Measurements from ENCODE around the gene GPR162.

Gene GPR162

DNA sequence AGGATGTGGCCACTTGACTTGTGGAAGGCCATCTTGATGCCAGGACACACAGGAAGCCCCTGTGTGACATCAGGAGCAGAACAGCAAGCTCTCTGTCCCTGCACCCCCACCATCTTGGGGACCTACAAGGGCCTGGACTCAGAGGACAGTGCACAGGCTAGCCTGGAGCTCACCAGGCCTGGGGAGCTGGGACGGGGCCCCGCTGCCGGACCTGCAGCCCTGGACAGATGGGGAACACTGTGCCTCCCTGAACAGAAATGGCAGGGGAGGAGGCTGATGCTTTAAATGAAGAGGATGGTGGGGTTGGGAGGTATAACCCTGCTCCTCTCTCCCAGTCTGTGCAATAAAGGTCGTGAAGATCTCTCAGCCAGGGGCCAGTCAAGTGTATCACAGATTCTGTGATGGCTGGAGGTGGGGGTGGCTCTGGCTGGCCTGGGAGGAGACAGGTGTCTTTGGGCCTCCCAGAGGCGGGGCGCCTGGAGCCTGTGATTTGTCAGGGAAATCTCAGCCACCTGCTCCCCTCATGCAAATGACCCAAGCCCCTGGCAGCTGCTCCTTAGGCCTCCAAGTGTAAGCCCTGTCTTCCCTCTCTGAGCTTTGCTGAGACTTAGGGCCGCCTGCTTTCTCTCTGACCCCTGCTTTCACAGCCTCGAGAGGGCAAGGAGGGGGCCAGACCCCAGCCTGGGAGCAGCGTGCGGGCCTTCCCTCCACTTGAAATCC lies 18.0 kb downstream of the GPR162 start:
- TF ChIP-seq TARDBP (IDR thresholded peaks at IDR 0.05) (no peak), SUZ12 (IDR thresholded peaks at IDR 0.05) (no peak), HDGF (IDR thresholded peaks at IDR 0.05; ENCODE audit: borderline replicate concordance) (no peak), FOXK2 (IDR thresholded peaks at IDR 0.05) (no peak), LEF1 (IDR thresholded peaks at IDR 0.05; ENCODE audit: borderline replicate concordance) (no peak), FOXA1 (IDR thresholded peaks at IDR 0.05) (no peak), L3MBTL2 (conservative IDR thresholded peaks at IDR 0.05) (no peak)
- TF ChIP-seq, protein P1, sequence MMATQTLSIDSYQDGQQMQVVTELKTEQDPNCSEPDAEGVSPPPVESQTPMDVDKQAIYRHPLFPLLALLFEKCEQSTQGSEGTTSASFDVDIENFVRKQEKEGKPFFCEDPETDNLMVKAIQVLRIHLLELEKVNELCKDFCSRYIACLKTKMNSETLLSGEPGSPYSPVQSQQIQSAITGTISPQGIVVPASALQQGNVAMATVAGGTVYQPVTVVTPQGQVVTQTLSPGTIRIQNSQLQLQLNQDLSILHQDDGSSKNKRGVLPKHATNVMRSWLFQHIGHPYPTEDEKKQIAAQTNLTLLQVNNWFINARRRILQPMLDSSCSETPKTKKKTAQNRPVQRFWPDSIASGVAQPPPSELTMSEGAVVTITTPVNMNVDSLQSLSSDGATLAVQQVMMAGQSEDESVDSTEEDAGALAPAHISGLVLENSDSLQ (IDR thresholded peaks at IDR 0.05): no peak
- ChIA-PET POLR2A (interaction anchor here (0.9 to 5.0 kb wide), 4 partner anchors 12 to 87 kb away, joined by 4 to 57 read pairs (median 13); partner anchors contain the start of genes CDCA3, MLF2, P3H3 and PTMS), CTCF (interaction anchor here (0.8 to 1.0 kb wide), 2 partner anchors 73 to 86 kb away, joined by 3 read pairs; partner anchors contain the start of gene MLF2)
- no peak for DNase-seq (ENCODE audit: extremely low spot score)

DNA sequence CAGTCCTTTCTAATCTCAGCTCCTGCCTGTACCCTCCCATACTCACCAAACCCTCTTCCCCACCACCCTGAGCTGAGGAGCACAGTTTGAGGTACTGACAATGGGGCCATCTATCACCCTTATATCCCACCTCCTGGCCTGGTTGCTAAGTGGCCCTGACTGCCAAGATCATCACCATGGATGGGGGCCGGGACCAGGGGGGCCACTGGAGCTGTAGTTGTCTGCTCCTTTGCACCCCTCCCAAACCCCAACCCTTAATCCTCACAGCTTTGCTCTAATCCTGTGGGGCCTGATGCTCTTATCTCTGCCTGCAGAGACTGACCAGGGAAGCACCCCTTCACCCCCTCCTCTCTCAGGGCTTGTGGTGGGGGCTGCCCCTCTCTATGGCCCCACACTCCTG lies 18.7 kb downstream of the GPR162 start:
- no peak for TF ChIP-seq LEF1 (IDR thresholded peaks at IDR 0.05; ENCODE audit: borderline replicate concordance)
- no peak for TF ChIP-seq NFRKB (IDR thresholded peaks at IDR 0.05)
- TF ChIP-seq ZNF384 (IDR thresholded peaks at IDR 0.05): no peak
- TF ChIP-seq HDGF (IDR thresholded peaks at IDR 0.05; ENCODE audit: borderline replicate concordance): no peak
- TF ChIP-seq FOXK2 (IDR thresholded peaks at IDR 0.05): no peak
- no peak for TF ChIP-seq SUZ12 (IDR thresholded peaks at IDR 0.05)
- TF ChIP-seq FOXA1 (IDR thresholded peaks at IDR 0.05): no peak
- no peak for TF ChIP-seq ARNT (IDR thresholded peaks at IDR 0.05)
- no peak for TF ChIP-seq TARDBP (IDR thresholded peaks at IDR 0.05)
- no peak for TF ChIP-seq SP1 (IDR thresholded peaks at IDR 0.05)
- no peak for TF ChIP-seq L3MBTL2 (conservative IDR thresholded peaks at IDR 0.05)
- TF ChIP-seq CTBP1 (IDR thresholded peaks at IDR 0.05; ENCODE audit: borderline replicate concordance): no peak
- TF ChIP-seq BHLHE40 (IDR thresholded peaks at IDR 0.05; ENCODE audit: borderline replicate concordance): no peak
- no peak for DNase-seq (ENCODE audit: extremely low spot score)
- CTCF ChIA-PET: no interaction called here
- POLR2A ChIA-PET: interaction anchor here (0.8 to 5.0 kb wide), 5 partner anchors 9 to 87 kb away, joined by 4 to 57 read pairs (median 4); partner anchors contain the start of genes CDCA3, MLF2, P3H3 and PTMS

DNA sequence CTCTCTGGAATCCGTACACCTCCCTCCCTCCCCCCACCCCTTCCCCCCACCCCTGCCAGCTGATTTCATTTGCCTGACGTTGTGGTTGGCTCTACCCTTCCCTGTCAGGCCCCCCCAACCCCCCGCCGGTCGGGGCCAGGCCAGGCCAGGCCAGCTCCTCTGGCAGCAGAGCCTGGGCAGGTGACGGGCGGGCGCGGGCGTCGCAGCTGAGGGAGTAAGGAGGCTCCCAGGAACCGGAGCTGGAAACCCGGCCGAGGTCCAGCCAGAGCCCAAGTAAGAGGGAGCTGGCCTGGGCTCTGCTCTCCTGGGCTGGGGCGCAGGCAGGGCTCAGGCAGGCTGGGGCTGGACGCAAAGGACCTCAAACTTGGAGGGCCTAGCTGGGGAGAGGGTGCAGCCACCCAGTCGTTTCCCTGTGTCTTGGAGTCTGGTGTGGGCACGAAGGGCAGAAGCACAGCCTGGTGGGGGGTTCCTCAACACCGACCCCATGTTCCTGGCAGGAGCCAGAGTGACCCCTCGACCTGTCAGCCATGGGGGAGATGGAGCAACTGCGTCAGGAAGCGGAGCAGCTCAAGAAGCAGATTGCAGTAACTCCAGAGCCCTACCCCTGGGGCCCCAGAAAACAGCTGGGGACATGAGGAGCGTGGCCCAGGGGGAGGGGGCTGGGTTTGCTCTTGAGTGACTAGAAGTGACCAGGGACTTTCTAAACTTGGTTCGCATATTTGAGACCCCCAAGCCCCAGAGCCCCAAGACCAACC lies 19.3 kb downstream of the GPR162 start, which contains the start of gene GNB3:
Gene GNB3, plus strand, starts transcription at position 165 of the 755 bp plus-strand sequence. Its CDS starts 363 bp downstream, at position 528.
- TF ChIP-seq FOXM1 (IDR thresholded peaks at IDR 0.05; ENCODE audit: borderline replicate concordance) (no peak), FOXA1 (IDR thresholded peaks at IDR 0.05) (no peak), SUZ12 (IDR thresholded peaks at IDR 0.05) (no peak), CTBP1 (IDR thresholded peaks at IDR 0.05; ENCODE audit: borderline replicate concordance) (no peak), BHLHE40 (IDR thresholded peaks at IDR 0.05; ENCODE audit: borderline replicate concordance) (no peak), ELF4 (IDR thresholded peaks at IDR 0.05) (no peak), SP1 (IDR thresholded peaks at IDR 0.05) (no peak), TARDBP (IDR thresholded peaks at IDR 0.05) (no peak)
- TF ChIP-seq, protein P1 (IDR thresholded peaks at IDR 0.05): no peak
- no peak for DNase-seq (ENCODE audit: extremely low spot score)
- ChIA-PET POLR2A (interaction anchor here (0.8 to 5.0 kb wide), 6 partner anchors 8 to 88 kb away, joined by 3 to 57 read pairs (median 4); partner anchors contain the start of genes CDCA3, MLF2, P3H3 and PTMS), CTCF (no interaction called here)

DNA sequence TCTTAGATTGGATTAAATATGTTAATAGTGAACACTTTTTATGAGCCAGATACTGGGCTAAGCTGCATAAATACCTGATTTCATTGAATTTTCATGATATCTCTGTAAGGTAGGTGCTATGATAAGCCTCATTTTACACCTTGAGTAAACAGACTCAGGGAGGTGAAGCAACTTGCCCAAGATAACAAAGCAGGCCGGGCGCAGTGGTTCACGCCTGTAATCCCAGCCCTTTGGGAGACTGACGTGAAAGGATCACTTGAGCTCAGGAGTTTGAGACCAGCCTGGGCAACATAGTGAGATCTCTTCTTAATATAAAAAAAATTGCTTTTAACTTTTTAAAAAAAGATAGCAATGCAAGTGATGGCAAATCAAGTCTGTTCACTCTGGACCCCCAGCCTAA lies 20.5 kb downstream of the GPR162 start:
- POLR2A ChIA-PET: interaction anchor here (1.1 to 5.0 kb wide), 6 partner anchors 8 to 288 kb away, joined by 3 to 57 read pairs (median 4); partner anchors contain the start of genes CDCA3, MLF2, P3H3 and USP5
- CTCF ChIA-PET: no interaction called here
- TF ChIP-seq SUZ12 (IDR thresholded peaks at IDR 0.05) (no peak), ZNF384 (IDR thresholded peaks at IDR 0.05) (no peak), FOXK2 (IDR thresholded peaks at IDR 0.05) (no peak), TARDBP (IDR thresholded peaks at IDR 0.05) (no peak), L3MBTL2 (conservative IDR thresholded peaks at IDR 0.05) (no peak)
- TF ChIP-seq, protein P1 (IDR thresholded peaks at IDR 0.05): no peak
- DNase-seq (ENCODE audit: extremely low spot score): no peak

DNA sequence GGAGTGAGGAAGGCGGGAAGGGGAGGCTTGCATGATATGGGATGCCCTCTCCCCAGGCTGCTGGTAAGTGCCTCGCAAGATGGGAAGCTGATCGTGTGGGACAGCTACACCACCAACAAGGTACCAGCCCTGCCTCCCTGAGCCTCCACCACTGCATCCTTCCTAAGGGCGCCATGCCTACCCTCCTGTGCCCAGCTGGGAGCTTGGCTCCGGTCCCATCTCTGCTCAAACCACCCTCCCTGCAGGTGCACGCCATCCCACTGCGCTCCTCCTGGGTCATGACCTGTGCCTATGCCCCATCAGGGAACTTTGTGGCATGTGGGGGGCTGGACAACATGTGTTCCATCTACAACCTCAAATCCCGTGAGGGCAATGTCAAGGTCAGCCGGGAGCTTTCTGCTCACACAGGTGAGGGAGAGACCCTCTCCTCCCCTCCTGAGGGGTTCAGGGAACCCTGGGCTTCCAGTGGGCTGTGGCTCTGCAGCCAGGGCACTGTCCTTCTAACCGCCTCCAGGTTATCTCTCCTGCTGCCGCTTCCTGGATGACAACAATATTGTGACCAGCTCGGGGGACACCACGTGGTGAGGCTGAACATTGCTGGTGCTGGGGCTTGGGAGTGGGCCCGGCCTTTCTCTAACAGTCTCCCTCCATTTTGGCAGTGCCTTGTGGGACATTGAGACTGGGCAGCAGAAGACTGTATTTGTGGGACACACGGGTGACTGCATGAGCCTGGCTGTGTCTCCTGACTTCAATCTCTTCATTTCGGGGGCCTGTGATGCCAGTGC lies 21.7 kb downstream of the GPR162 start:
- no peak for TF ChIP-seq NFRKB (IDR thresholded peaks at IDR 0.05)
- no peak for TF ChIP-seq ELF4 (IDR thresholded peaks at IDR 0.05)
- TF ChIP-seq CTBP1 (IDR thresholded peaks at IDR 0.05; ENCODE audit: borderline replicate concordance): no peak
- TF ChIP-seq ZNF384 (IDR thresholded peaks at IDR 0.05): no peak
- TF ChIP-seq FOXA1 (IDR thresholded peaks at IDR 0.05): no peak
- no peak for TF ChIP-seq TARDBP (IDR thresholded peaks at IDR 0.05)
- TF ChIP-seq FOXM1 (IDR thresholded peaks at IDR 0.05; ENCODE audit: borderline replicate concordance): no peak
- no peak for TF ChIP-seq L3MBTL2 (conservative IDR thresholded peaks at IDR 0.05)
- TF ChIP-seq HDGF (IDR thresholded peaks at IDR 0.05; ENCODE audit: borderline replicate concordance): no peak
- no peak for TF ChIP-seq SP1 (IDR thresholded peaks at IDR 0.05)
- no peak for TF ChIP-seq ARNT (IDR thresholded peaks at IDR 0.05)
- no peak for TF ChIP-seq FOXK2 (IDR thresholded peaks at IDR 0.05)
- no peak for TF ChIP-seq LEF1 (IDR thresholded peaks at IDR 0.05; ENCODE audit: borderline replicate concordance)
- ChIA-PET CTCF (interaction anchor here (0.8 to 1.8 kb wide), 3 partner anchors 8 to 29 kb away, joined by 3 to 7 read pairs (median 3); partner anchors contain the start of gene SPSB2), POLR2A (interaction anchor here (1.4 to 5.0 kb wide), 3 partner anchors 9 to 289 kb away, joined by 3 to 57 read pairs (median 5); partner anchors contain the start of genes CDCA3 and USP5)
- DNase-seq (ENCODE audit: extremely low spot score): no peak
